Stimulated activated CD4-positive, alpha-beta T cell treated with anti-CD3 and anti-CD28 coated beads, Interleukin-2, amount 100 ng/mL, for 4 hours (primary cell): ENCODE measurements around the gene TGFB2.

Experiments used
- DNase-seq: peaks from one replicate; pipeline ENCODE4 v3.0.0-alpha.2; 2020; ENCODE audit warnings: low read depth

TGFB2 gene

GRCh38 chr1:218462587-218462986 lies 117.5 kb downstream of the TGFB2 start:
- no peak for DNase-seq

GRCh38 chr1:218463194-218464156 lies 118.3 kb downstream of the TGFB2 start:
- DNase-seq: no peak

GRCh38 chr1:218464871-218465270 lies 119.7 kb downstream of the TGFB2 start:
- DNase-seq: no peak

- no peak for DNase-seq
Measured at GRCh38 chr1:218466341-218467010, 121.3 kb downstream of the TGFB2 start.

- DNase-seq: no peak
Measured at GRCh38 chr1:218467101-218468072, 122.3 kb downstream of the TGFB2 start.

- no peak for DNase-seq
Measured at GRCh38 chr1:218468711-218469110, 123.6 kb downstream of the TGFB2 start.

GRCh38 chr1:218472885-218473284 lies 127.7 kb downstream of the TGFB2 start:
- DNase-seq: no peak

GRCh38 chr1:218473522-218473921 lies 128.4 kb downstream of the TGFB2 start:
- no peak for DNase-seq

GRCh38 chr1:218474128-218474527 lies 129.0 kb downstream of the TGFB2 start:
- no peak for DNase-seq

GRCh38 chr1:218475275-218475674 lies 130.1 kb downstream of the TGFB2 start:
- DNase-seq: no peak

GRCh38 chr1:218475699-218476098 lies 130.6 kb downstream of the TGFB2 start:
- DNase-seq: no peak

- DNase-seq: no peak
Measured at GRCh38 chr1:218476385-218476784, 131.2 kb downstream of the TGFB2 start.

- no peak for DNase-seq
Measured at GRCh38 chr1:218478336-218478735, 133.2 kb downstream of the TGFB2 start.

GRCh38 chr1:218479436-218480115 lies 134.4 kb downstream of the TGFB2 start:
- DNase-seq: no peak

GRCh38 chr1:218480137-218480536 lies 135.0 kb downstream of the TGFB2 start:
- no peak for DNase-seq

GRCh38 chr1:218480588-218481099 lies 135.5 kb downstream of the TGFB2 start:
- no peak for DNase-seq

GRCh38 chr1:218481116-218481775 lies 136.1 kb downstream of the TGFB2 start:
- no peak for DNase-seq

- no peak for DNase-seq
Measured at GRCh38 chr1:218482683-218483082, 137.5 kb downstream of the TGFB2 start.

- no peak for DNase-seq
Measured at GRCh38 chr1:218485241-218485928, 140.2 kb downstream of the TGFB2 start.

GRCh38 chr1:218488531-218488930 lies 143.4 kb downstream of the TGFB2 start:
- no peak for DNase-seq
